Astrocyte of the spinal cord (primary cell): ENCODE measurements around the gene SLC30A7.
A peak's percentile ranks its signal among the peaks of the same experiment; 100 is the strongest.
"Not testable (repeated sequence)": the region's sequence is repeated elsewhere in the genome, so short reads cannot be mapped to it uniquely, and the experiment has no call there.

ENCODE experiments used
- DNase-seq: peaks from one replicate; pipeline ENCODE4 v3.0.0; 2011; ENCODE audit warnings: low read depth, low spot score
- H3K4me3 ChIP-seq: 2 replicates; pipeline ENCODE4 v1.5.1; 2011; ENCODE audit warnings: low read depth, mild to moderate bottlenecking, low read length, moderate library complexity
- in situ Hi-C: cut with HindIII; loops from 2 replicates; pipeline ENCODE4 v1.10.0; 2017; ENCODE audit warnings: low sequenced_read_pairs
- TF ChIP-seq, protein P1 (sequence below): IDR thresholded peaks from 2 replicates; pipeline ENCODE4 v1.5.1; 2012; ENCODE audit warnings: low read depth, mild to moderate bottlenecking, low read length, inconsistent platforms

The SLC30A7 gene, protein sequence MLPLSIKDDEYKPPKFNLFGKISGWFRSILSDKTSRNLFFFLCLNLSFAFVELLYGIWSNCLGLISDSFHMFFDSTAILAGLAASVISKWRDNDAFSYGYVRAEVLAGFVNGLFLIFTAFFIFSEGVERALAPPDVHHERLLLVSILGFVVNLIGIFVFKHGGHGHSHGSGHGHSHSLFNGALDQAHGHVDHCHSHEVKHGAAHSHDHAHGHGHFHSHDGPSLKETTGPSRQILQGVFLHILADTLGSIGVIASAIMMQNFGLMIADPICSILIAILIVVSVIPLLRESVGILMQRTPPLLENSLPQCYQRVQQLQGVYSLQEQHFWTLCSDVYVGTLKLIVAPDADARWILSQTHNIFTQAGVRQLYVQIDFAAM

DNA sequence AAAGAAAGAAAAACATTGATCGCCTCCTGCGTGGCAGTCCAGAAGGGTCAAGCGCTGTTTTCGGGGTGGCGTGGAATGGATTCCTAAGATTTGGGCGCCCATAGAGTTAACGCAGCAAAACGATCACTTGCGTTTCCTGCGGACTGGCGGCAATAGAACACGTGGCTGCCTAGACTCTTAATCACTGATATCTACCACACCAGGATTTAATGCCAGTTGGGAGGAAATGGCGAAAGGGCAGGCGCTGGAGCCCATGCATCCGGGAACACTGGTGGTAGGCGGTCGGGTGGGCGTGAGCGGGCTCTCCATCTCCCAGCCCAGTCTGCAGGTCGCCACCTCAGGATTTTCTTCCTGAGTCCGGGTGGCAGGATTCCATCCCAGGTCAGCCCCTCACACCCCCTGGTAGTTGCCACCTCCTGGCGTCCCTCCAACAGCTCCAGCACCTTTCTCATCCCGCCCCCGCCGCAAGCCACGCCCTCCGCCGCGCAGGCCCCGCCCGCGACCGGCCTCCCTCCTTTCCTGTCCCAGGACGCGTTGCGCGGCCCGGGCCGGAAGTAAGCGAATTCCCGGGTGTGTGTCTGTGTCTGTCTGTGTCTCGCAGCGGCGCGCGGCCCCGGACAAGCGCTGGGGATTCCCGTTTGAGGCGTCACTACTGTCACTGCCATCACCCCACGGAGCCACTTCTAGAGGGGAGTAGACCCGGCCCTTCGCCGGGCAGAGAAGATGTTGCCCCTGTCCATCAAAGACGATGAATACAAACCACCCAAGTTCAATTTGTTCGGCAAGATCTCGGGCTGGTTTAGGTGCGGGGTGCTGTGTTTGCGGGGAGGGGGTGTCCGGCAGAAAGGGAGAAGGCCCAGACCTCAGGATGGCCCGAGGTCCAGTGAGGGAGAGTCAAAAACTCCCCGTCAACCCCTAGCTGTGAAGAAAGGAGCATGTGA, at the start of gene SLC30A7:
Gene SLC30A7, plus strand, starts transcription at position 551 of the 941 bp plus-strand sequence. Its CDS starts 173 bp downstream, at position 724.
- TF ChIP-seq, protein P1, sequence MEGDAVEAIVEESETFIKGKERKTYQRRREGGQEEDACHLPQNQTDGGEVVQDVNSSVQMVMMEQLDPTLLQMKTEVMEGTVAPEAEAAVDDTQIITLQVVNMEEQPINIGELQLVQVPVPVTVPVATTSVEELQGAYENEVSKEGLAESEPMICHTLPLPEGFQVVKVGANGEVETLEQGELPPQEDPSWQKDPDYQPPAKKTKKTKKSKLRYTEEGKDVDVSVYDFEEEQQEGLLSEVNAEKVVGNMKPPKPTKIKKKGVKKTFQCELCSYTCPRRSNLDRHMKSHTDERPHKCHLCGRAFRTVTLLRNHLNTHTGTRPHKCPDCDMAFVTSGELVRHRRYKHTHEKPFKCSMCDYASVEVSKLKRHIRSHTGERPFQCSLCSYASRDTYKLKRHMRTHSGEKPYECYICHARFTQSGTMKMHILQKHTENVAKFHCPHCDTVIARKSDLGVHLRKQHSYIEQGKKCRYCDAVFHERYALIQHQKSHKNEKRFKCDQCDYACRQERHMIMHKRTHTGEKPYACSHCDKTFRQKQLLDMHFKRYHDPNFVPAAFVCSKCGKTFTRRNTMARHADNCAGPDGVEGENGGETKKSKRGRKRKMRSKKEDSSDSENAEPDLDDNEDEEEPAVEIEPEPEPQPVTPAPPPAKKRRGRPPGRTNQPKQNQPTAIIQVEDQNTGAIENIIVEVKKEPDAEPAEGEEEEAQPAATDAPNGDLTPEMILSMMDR: no peak
- DNase-seq: peak; percentile 91
- in situ Hi-C loops: no loop called here
- H3K4me3 ChIP-seq: peak within 1 kb of the TSS; percentile 96

- H3K4me3 ChIP-seq: no peak overlapping the region
- in situ Hi-C loops: no loop called here
- peak; percentile 59 for DNase-seq
- TF ChIP-seq, protein P1: no peak
Measured at GRCh38 chr1:100847361-100848082, 48.4 kb upstream of the SLC30A7 start.

GRCh38 chr1:100851726-100852125, 44.2 kb upstream of the SLC30A7 start:
- no peak overlapping the region for H3K4me3 ChIP-seq
- in situ Hi-C loops: no loop called here
- TF ChIP-seq, protein P1: no peak
- peak; percentile 36 for DNase-seq

GRCh38 chr1:100852976-100853375, 42.9 kb upstream of the SLC30A7 start:
- no peak overlapping the region for H3K4me3 ChIP-seq
- TF ChIP-seq, protein P1: no peak
- in situ Hi-C loops: no loop called here
- DNase-seq: no peak

GRCh38 chr1:100855116-100855515, 40.8 kb upstream of the SLC30A7 start:
- in situ Hi-C loops, H3K4me3 ChIP-seq: not testable (repeated sequence)
- peak; percentile 52 for DNase-seq

GRCh38 chr1:100860397-100860991, 35.4 kb upstream of the SLC30A7 start:
- TF ChIP-seq, protein P1: no peak
- in situ Hi-C loops: no loop called here
- no peak overlapping the region for H3K4me3 ChIP-seq
- DNase-seq: peak; percentile 77
